Cardiac muscle cell (in vitro differentiated cells and primary cell): ENCODE results near the gene CTNNBL1. TPM values are rescaled to one million over a fixed set of nuclear protein-coding genes. Genes with fewer than 3 reads are reported as not detected.

Source experiments
- DNase-seq, 2 donors: peaks; one replicate each; pipeline versions ENCODE4 v3.0.0 to v3.0.0-alpha.2; 2010 to 2017; ENCODE audit warnings: low read depth in 1 of 2, low spot score in 1 of 2
- H3K27ac ChIP-seq: fragments of 200-600 bp; sonication (generic); 2 replicates; pipeline ENCODE4 v1.5.1; 2016
- H3K27me3 ChIP-seq: fragments of 200-600 bp; sonication (generic); 2 replicates; pipeline ENCODE4 v1.6.0; 2016; ENCODE audit warnings: control low read depth
- H3K36me3 ChIP-seq: fragments of 200-600 bp; sonication (generic); 2 replicates; pipeline ENCODE4 v1.5.1; 2016; ENCODE audit warnings: control low read depth
- H3K4me1 ChIP-seq: fragments of 200-600 bp; sonication (generic); 2 replicates; pipeline ENCODE4 v1.8.1; 2017; ENCODE audit warnings: low read depth, mild to moderate bottlenecking, mixed run types
- H3K4me3 ChIP-seq: fragments of 200-600 bp; sonication (generic); 2 replicates; pipeline ENCODE4 v1.5.1; 2016; ENCODE audit warnings: mild to moderate bottlenecking
- H3K9me3 ChIP-seq: fragments of 200-600 bp; sonication (generic); 2 replicates; pipeline ENCODE4 v1.5.1; 2017; ENCODE audit warnings: low read depth, mild to moderate bottlenecking, control low read depth
- CTCF ChIP-seq: IDR thresholded peaks from 2 replicates; pipeline ENCODE4 v1.5.1; 2012; ENCODE audit warnings: low read depth, mild to moderate bottlenecking, low read length
- polyA plus RNA-seq: library from polyadenylated mRNA; unstranded; fragments of >200 nt; fragmentation: Nextera tagmentation; extraction: Ambion mirVana; gene quantifications from 2 replicates; pipeline ENCODE4 v1.2.1, GENCODE V29; 2016
- total RNA-seq: library from RNA; depleted of rRNA; stranded (reverse); fragments of >200 nt; gene quantifications from 2 replicates; pipeline ENCODE4 v1.2.3, GENCODE V29; 2016

CTNNBL1 gene
- total and polyA plus RNA-seq, 2 experiments from 2014 or later: 37.0 to 68.6 TPM

GRCh38 chr20:37878835-37879599, 185.2 kb downstream of the CTNNBL1 start:
- no peaks in the 10 kb centered on the region for H3K9me3 ChIP-seq
- H3K4me3 ChIP-seq: no peak overlapping the region
- H3K36me3 ChIP-seq: no peaks in the 10 kb centered on the region
- peaks cover 47% of the 10 kb centered on the region for H3K4me1 ChIP-seq
- no peak for DNase-seq
- H3K27me3 ChIP-seq: no peaks in the 10 kb centered on the region
- TF ChIP-seq CTCF: no peak
- peak overlapping the region; percentile 9 for H3K27ac ChIP-seq

GRCh38 chr20:37879843-37880242, 186.0 kb downstream of the CTNNBL1 start:
- Histone ChIP-seq H3K4me1 (peaks cover 47% of the 10 kb centered on the region), H3K27me3 (no peaks in the 10 kb centered on the region), H3K27ac (no peak overlapping the region), H3K9me3 (no peaks in the 10 kb centered on the region), H3K36me3 (no peaks in the 10 kb centered on the region), H3K4me3 (no peak overlapping the region)
- no peak for DNase-seq
- no peak for TF ChIP-seq CTCF

- Histone ChIP-seq H3K9me3 (no peaks in the 10 kb centered on the region), H3K27me3 (no peaks in the 10 kb centered on the region), H3K4me1 (peaks cover 47% of the 10 kb centered on the region), H3K4me3 (no peak overlapping the region), H3K36me3 (no peaks in the 10 kb centered on the region), H3K27ac (peak overlapping the region; percentile 56)
- TF ChIP-seq CTCF: no peak
- peak; percentile 44 to 100 for DNase-seq
Observed at GRCh38 chr20:37880726-37881591, 187.1 kb downstream of the CTNNBL1 start.

- Histone ChIP-seq H3K9me3 (no peaks in the 10 kb centered on the region), H3K36me3 (no peaks in the 10 kb centered on the region), H3K4me1 (peaks cover 47% of the 10 kb centered on the region), H3K27ac (peak overlapping the region; percentile 56), H3K27me3 (no peaks in the 10 kb centered on the region), H3K4me3 (no peak overlapping the region)
- DNase-seq: no peak
- TF ChIP-seq CTCF: no peak
Observed at GRCh38 chr20:37881601-37882343, 187.9 kb downstream of the CTNNBL1 start.

- no peak for TF ChIP-seq CTCF
- Histone ChIP-seq H3K27me3 (no peaks in the 10 kb centered on the region), H3K36me3 (no peaks in the 10 kb centered on the region), H3K4me1 (peaks cover 44% of the 10 kb centered on the region), H3K4me3 (no peak overlapping the region), H3K27ac (no peak overlapping the region), H3K9me3 (no peaks in the 10 kb centered on the region)
- no peak for DNase-seq
Observed at GRCh38 chr20:37882961-37883712, 189.3 kb downstream of the CTNNBL1 start.
